T-helper 1 cell (primary cell): Measurements from ENCODE around the gene GRM8.

Source experiments
- DNase-seq, 5 donors: peaks; one replicate each; pipeline ENCODE4 v3.0.0-alpha.2; 2012 to 2020

GRM8 gene

DNA sequence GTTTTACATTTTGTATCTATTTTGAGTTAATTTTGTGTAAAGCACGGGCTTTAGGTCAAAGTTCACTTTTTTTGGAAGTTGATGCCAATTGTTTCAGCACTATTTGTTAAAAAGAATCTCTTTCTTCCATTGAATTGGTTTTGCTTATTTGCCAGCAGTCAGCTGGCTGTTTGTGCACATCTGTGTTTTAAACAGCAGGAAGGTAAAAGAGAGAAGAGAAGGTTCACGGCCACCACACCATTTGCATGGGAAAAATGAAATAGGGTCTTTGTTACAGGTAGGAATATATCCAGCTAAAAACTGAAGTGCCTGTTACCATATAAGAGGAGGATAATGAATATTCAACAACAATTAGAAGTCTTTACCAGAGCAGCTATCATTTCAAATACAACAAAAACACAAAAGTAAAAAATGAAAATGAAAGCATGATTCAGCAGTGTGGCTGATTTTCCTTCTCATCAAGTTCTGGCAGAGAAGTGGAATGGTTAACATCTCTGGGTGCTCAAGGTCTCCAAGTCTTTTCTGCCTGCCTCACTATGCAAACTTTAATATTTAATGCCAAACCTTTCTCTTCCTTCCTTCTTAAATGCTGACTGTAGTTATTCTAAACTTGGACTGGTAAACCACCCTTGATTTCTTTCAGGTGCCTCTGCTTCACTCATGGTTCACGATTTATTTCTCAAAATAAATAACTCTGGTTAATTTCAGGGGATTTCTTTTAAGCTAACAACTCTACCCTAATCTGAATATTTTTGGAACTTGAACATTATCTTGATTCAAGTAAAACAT, 841.5 kb downstream of the GRM8 start:
- DNase-seq, result no peak

DNA sequence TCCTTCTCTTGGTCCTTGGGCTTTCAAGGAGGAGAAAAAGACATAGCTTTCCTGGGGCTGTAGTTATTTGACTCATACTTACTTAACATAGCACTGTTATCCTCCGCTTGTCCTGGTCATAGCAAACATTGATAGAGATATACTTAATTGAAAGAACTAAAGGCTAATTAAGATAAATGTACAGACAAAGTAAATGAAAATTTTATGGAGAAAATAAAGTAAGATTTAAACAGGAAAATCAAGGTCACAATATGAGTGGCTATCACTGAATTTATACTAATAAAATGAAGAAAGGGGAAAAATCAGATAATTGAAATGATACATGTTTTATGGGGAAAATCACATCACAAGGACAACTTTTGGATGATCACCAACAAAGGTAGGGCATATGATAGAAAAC, 849.7 kb downstream of the GRM8 start:
- no peak for DNase-seq

- no peak for DNase-seq
Observed at GRCh38 chr7:126401918-126402317, 850.8 kb downstream of the GRM8 start.

DNA sequence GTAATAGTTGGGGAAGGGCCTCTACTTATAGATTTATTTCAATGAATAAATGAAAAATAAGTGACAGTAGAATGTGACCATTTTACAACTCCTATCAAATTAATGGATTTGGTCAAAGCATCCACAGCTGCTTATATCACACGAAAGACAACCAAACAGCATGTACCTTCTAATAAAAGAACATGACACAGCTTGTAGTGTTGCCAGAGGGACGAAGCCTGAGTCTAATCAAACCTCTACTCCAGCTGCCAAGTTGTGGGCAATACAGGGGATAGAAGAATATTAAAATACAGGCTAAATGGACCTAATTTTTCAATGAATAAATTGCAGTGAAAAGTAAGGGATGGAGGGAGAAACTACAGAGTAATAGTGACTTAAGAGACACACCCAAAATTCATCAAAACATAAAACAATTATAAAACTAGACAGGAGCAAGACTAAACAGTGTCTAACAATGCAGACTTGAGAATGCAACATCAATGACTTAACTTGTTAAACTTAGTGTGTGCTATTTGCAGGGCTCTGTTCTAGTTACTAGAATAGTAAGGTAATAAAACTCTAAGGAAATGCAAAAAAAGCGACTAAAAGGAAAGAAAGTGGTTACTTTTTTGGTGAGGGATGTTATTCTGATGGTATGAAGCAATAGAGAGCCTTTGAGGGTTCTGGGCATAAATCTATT, 853.8 kb downstream of the GRM8 start:
- DNase-seq, result no peak

- no peak for DNase-seq
Observed at GRCh38 chr7:126398285-126398684, 854.5 kb downstream of the GRM8 start.

GRCh38 chr7:126394406-126394805, 858.3 kb downstream of the GRM8 start:
- no peak for DNase-seq
